Ascending aorta (tissue), 2 donors: ENCODE measurements around the gene NLK. TPM values are rescaled to one million over a fixed set of nuclear protein-coding genes. Genes with fewer than 3 reads are reported as not detected.
"Not testable (repeated sequence)": the region's sequence is repeated elsewhere in the genome, so short reads cannot be mapped to it uniquely, and the experiment has no call there.

Experiments used
- DNase-seq, 2 donors: peaks; one replicate each; pipeline ENCODE4 v3.0.0-alpha.2; 2019; ENCODE audit warnings: low spot score in 2 of 2
- H3K27ac ChIP-seq, 2 donors: fragments of 200-600 bp; sonication (generic); one replicate each; pipeline ENCODE4 v1.5.1; 2016 to 2017; ENCODE audit warnings: mild to moderate bottlenecking in 1 of 2
- H3K27me3 ChIP-seq: fragments of 200-600 bp; sonication (generic); one replicate; pipeline ENCODE4 v1.5.1; 2017
- H3K36me3 ChIP-seq, 2 donors: fragments of 200-600 bp; sonication (generic); one replicate each; pipeline ENCODE4 v1.5.1; 2016
- H3K4me1 ChIP-seq, 2 donors: fragments of 200-600 bp; sonication (generic); one replicate each; pipeline ENCODE4 v1.5.1; 2016 to 2017; ENCODE audit warnings: mild to moderate bottlenecking in 1 of 2
- H3K4me3 ChIP-seq, 2 donors: fragments of 200-600 bp; sonication (generic); one replicate each; pipeline ENCODE4 v1.5.1; 2016 to 2017; ENCODE audit warnings: mild to moderate bottlenecking in 1 of 2
- H3K9me3 ChIP-seq, 2 donors: fragments of 200-600 bp; sonication (generic); one replicate each; pipeline ENCODE4 v1.5.1; 2016
- intact Hi-C: fragments of 100-400 bp; cut with DNase I; formaldehyde crosslinking; loops from one replicate; pipeline ENCODE4 v1.15.1; 2023
- total RNA-seq: library from RNA; depleted of rRNA; stranded (reverse); fragments of >200 nt; gene quantifications from one replicate; pipeline ENCODE4 v1.1.0, GENCODE V29; 2016
- TF ChIP-seq, protein P1 (sequence below), 3 experiments: fragments of 200-600 bp in 2 of 3; fragments of 450-650 bp in 1 of 3; sonication (generic) in 2 of 3; IDR thresholded peaks; one replicate each; pipeline ENCODE4 v1.5.1; 2016 to 2019; ENCODE audit warnings: antibody characterized with exemption in 3 of 3, mild to moderate bottlenecking in 1 of 3, moderate library complexity in 1 of 3

The NLK gene
- total RNA-seq, 1 donor from 2014 or later, result 37.8 TPM

DNA sequence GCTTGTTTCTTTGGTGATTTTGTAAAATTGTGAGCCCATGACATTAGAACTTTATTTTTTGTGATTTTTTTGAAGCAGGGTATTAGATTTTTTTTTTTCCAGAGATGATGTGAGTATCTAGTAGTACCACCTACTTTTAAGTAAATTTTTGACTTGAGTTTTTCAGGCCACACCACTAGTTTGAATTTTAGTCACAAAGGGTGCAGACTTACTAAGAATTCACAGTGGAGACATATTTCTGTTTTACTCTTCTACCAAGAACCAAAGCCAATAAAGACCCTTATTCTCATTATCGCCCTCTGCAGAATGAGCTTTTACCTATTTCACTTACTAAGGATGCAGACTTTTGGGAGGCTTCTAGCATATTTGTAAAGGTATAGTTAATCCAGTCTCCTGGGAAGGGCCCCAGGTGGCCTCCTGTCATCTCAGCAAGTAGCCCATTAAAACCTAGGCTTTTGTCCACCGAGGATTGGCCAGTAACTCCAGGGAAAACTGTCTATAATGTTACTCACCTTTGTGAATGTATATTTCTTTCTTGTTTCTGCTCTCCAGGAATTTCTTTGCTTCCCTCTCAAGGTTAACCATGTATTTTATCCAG lies 30.6 kb downstream of the NLK start:
- Histone ChIP-seq H3K27me3 (no peaks in the 10 kb centered on the region), H3K4me1 (no peaks in the 10 kb centered on the region), H3K27ac (no peak overlapping the region), H3K4me3 (no peak overlapping the region), H3K36me3 (no peaks in the 10 kb centered on the region), H3K9me3 (peaks cover 4 to 17% of the 10 kb centered on the region in 2 donors)
- intact Hi-C loops, result no loop called here
- DNase-seq, result no peak
- TF ChIP-seq, protein P1, sequence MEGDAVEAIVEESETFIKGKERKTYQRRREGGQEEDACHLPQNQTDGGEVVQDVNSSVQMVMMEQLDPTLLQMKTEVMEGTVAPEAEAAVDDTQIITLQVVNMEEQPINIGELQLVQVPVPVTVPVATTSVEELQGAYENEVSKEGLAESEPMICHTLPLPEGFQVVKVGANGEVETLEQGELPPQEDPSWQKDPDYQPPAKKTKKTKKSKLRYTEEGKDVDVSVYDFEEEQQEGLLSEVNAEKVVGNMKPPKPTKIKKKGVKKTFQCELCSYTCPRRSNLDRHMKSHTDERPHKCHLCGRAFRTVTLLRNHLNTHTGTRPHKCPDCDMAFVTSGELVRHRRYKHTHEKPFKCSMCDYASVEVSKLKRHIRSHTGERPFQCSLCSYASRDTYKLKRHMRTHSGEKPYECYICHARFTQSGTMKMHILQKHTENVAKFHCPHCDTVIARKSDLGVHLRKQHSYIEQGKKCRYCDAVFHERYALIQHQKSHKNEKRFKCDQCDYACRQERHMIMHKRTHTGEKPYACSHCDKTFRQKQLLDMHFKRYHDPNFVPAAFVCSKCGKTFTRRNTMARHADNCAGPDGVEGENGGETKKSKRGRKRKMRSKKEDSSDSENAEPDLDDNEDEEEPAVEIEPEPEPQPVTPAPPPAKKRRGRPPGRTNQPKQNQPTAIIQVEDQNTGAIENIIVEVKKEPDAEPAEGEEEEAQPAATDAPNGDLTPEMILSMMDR (IDR thresholded peaks at IDR 0.05), result no peak

- DNase-seq, result no peak
- intact Hi-C loops, result no loop called here
- TF ChIP-seq, protein P1 (IDR thresholded peaks at IDR 0.05), result no peak
- Histone ChIP-seq H3K9me3 (peaks cover 4 to 17% of the 10 kb centered on the region in 2 donors), H3K27me3 (no peaks in the 10 kb centered on the region), H3K36me3 (no peaks in the 10 kb centered on the region), H3K4me3 (no peak overlapping the region), H3K4me1 (no peaks in the 10 kb centered on the region), H3K27ac (no peak overlapping the region)
These were observed 31.5 kb downstream of the NLK start for GRCh38 chr17:28074010-28074409.

- Histone ChIP-seq H3K4me3 (no peak overlapping the region), H3K27ac (no peak overlapping the region), H3K36me3 (no peaks in the 10 kb centered on the region), H3K27me3 (no peaks in the 10 kb centered on the region), H3K9me3 (peaks cover 4 to 7% of the 10 kb centered on the region in 2 donors), H3K4me1 (no peaks in the 10 kb centered on the region)
- intact Hi-C loops, result no loop called here
- TF ChIP-seq, protein P1 (IDR thresholded peaks at IDR 0.05), result no peak
- DNase-seq, result no peak
These were observed 33.7 kb downstream of the NLK start for GRCh38 chr17:28076144-28076543.

GRCh38 chr17:28077140-28077539 lies 34.7 kb downstream of the NLK start:
- DNase-seq, H3K36me3 ChIP-seq, H3K27ac ChIP-seq, H3K27me3 ChIP-seq, H3K9me3 ChIP-seq, H3K4me1 ChIP-seq, intact Hi-C loops, H3K4me3 ChIP-seq: not testable (repeated sequence)

GRCh38 chr17:28078341-28079229 lies 36.1 kb downstream of the NLK start:
- Histone ChIP-seq H3K27me3 (no peaks in the 10 kb centered on the region), H3K36me3 (no peaks in the 10 kb centered on the region), H3K4me3 (no peak overlapping the region), H3K27ac (no peak overlapping the region), H3K9me3 (no peaks in the 10 kb centered on the region), H3K4me1 (peaks cover 4 to 16% of the 10 kb centered on the region in 2 donors)
- no peak for DNase-seq
- intact Hi-C loops, result no loop called here
- TF ChIP-seq, protein P1 (IDR thresholded peaks at IDR 0.05), result no peak

GRCh38 chr17:28081467-28081866 lies 39.0 kb downstream of the NLK start:
- H3K27me3 ChIP-seq, result no peaks in the 10 kb centered on the region
- no peaks in the 10 kb centered on the region for H3K9me3 ChIP-seq
- TF ChIP-seq, protein P1 (IDR thresholded peaks at IDR 0.05), result no peak
- peaks cover 4 to 16% of the 10 kb centered on the region in 2 donors for H3K4me1 ChIP-seq
- no peaks in the 10 kb centered on the region for H3K36me3 ChIP-seq
- no peak for DNase-seq
- H3K27ac ChIP-seq, result peak overlapping the region; percentile 47 to 71
- no peak overlapping the region for H3K4me3 ChIP-seq
- intact Hi-C loops, result no loop called here
